AG20443 (cell line): ENCODE measurements around the gene SCFD2.
A peak's percentile ranks its signal among the peaks of the same experiment; 100 is the strongest.

Source experiments
- DNase-seq: peaks from one replicate; pipeline ENCODE4 v3.0.0; 2012; ENCODE audit warnings: low spot score, mixed read lengths

The SCFD2 gene

GRCh38 chr4:52824603-52825459 lies 541.0 kb downstream of the SCFD2 start:
- DNase-seq = peak; percentile 38

- no peak for DNase-seq
Observed at GRCh38 chr4:52824270-52824602, 541.6 kb downstream of the SCFD2 start.

GRCh38 chr4:52823702-52824092 lies 542.2 kb downstream of the SCFD2 start:
- no peak for DNase-seq
